Psoas muscle (tissue), 8 donors: Measurements from ENCODE around the gene LINC01488. TPM values are rescaled to one million over a fixed set of nuclear protein-coding genes. Genes with fewer than 3 reads are reported as not detected.

ENCODE experiments used
- ATAC-seq, 4 donors: fragments of 200-7000 bp; cut with Tn5 transposase; one replicate each; pipeline ENCODE4 v1.9.1; 2020; ENCODE audit warnings: moderate library complexity in 3 of 4, mild to moderate bottlenecking in 2 of 4
- DNase-seq, 2 donors: peaks; one replicate each; pipeline ENCODE4 v3.0.0-alpha.2; 2020
- H3K27ac ChIP-seq: fragments of 200-600 bp; one replicate; pipeline ENCODE4 v1.8.0; 2022
- H3K27me3 ChIP-seq, 3 donors: fragments of 200-600 bp in 1 of 3; one replicate each; pipeline versions ENCODE4 v1.6.1 to v1.8.0; 2013 to 2022; ENCODE audit warnings: low read length in 2 of 3, mild to moderate bottlenecking in 2 of 3, moderate library complexity in 1 of 3; ENCODE audit not compliant: insufficient read depth in 3 of 3
- H3K36me3 ChIP-seq, 2 donors: fragments of 200-600 bp in 1 of 2; one replicate each; pipeline versions ENCODE4 v1.6.1 to v1.8.0; 2013 to 2022; ENCODE audit warnings: low read depth in 1 of 2, mild to moderate bottlenecking in 1 of 2, moderate library complexity in 1 of 2; ENCODE audit not compliant: insufficient read depth in 1 of 2
- H3K4me1 ChIP-seq: fragments of 200-600 bp; one replicate; pipeline ENCODE4 v1.8.0; 2022
- H3K4me3 ChIP-seq: fragments of 200-600 bp; one replicate; pipeline ENCODE4 v1.8.0; 2022; ENCODE audit warnings: mild to moderate bottlenecking
- H3K9me3 ChIP-seq: fragments of 200-600 bp; one replicate; pipeline ENCODE4 v1.8.0; 2022
- CTCF ChIP-seq: fragments of 200-600 bp; IDR thresholded peaks from one replicate; pipeline ENCODE4 v1.8.0; 2022; ENCODE audit warnings: antibody characterized with exemption
- WGBS, 3 donors: extraction: QIAGEN DNeasy Blood & Tissue Kit; methylation state at CpG; one replicate each; pipeline versions ENCODE4 v1.1.6 to v1.1.7; 2013; 5-methylcytosine and 5-hydroxymethylcytosine counted together
- intact Hi-C, 2 donors: fragments of 100-400 bp; cut with DNase I; formaldehyde crosslinking; loops; one replicate each; pipeline versions ENCODE4 v1.11.0 to v1.14.2; 2022
- polyA plus RNA-seq, 3 donors: library from polyadenylated mRNA; stranded (reverse); fragments of 200-250 nt; gene quantifications; one replicate each; pipeline ENCODE4 v1.2.3, GENCODE V29; 2013
- total RNA-seq, 4 donors: library from RNA; stranded (reverse); fragmentation: NEBNext Ultra II Directional in 2 of 4; extraction: Animal tissue kit (Norgen Biotek cat#: 25700) in 2 of 4; gene quantifications; one replicate each; pipeline versions ENCODE4 v1.2.1 to v1.2.4, GENCODE V29; 2021 to 2023
- donor health status: healthy with polysubstance abuse.
- donor health status: DM: no; HTN: no; CAD: no; lungs with moderate emphysema.
- donor health status: Bipolar disorder and iron deficiency.
- donor health status: healthy.
- donor health status: DM: yes; HTN: yes; CAD: no.
- donor health status: DM: no; HTN: no; CAD: no.
- donor health status: DM: no; HTN: no; CAD: no.
- donor health status: DM: yes; HTN: yes; CAD: no.

Gene LINC01488
- total and polyA plus RNA-seq, 7 donors, result 0.03 TPM; not detected in 6

GRCh38 chr11:69435161-69435986 lies 46.1 kb upstream of the LINC01488 start:
- H3K4me1 ChIP-seq, result no peaks in the 10 kb centered on the region

DNA sequence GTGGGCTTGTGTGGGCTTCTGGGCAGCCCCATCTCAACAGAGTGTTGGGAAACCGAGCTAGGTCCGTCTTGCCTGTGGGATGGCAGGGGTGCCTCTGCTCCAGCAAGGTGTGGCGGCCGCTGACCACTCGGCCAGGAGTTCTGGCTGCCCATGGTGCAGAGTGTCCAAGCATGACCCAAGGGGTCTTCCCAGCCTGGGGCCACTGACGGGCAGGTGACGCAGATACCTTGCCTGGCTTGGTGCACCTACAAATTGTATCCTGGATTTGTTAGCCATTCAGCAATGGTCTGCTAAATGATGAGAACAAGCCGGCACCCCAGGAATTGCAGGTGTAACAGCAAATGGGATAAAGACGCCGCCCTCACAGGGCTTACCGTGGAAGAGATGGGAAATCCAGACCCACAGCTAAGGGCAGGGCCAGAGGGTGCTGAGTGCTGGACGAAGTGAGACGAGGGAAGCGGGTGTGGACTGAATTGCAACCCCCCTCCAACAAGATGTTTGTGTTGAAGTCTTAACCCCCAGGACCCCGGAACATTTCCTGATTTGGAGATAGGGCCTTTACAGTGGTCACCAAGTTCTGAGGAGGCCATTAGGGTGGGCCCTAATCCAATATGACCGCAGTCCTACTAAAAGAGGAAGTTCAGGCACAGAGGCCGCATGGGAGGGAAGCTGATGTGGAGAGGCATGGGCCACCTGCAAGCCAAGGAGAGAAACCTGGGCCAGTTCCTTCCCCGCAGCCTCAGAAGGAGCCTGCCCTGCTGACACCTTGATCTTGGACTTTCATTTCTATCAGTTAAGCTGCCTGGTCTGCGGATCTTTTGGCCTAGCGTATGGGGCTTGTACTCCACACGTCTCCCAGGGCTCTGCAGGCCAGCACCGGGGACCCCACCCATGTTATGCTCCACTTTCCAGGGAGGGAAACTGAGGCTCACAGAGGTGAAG lies 45.2 kb upstream of the LINC01488 start:
- Histone ChIP-seq H3K27ac (no peak overlapping the region), H3K36me3 (no peaks in the 10 kb centered on the region), H3K4me1 (no peaks in the 10 kb centered on the region), H3K4me3 (no peak overlapping the region), H3K27me3 (peaks cover 0 to 14% (median 0%) of the 10 kb centered on the region in 3 donors), H3K9me3 (no peaks in the 10 kb centered on the region)
- intact Hi-C loops, result no loop called here
- WGBS, 3 donors, result 91 to 93% (median 92%) methylated on average over 22 of the region's 22 CpGs
- no peak for TF ChIP-seq CTCF
- ATAC-seq (no peak), DNase-seq (peak in 1 of 2 donors; percentile 42)

More at GRCh38 chr11:69435161-69435986, 46.1 kb upstream of the LINC01488 start:
- no peaks in the 10 kb centered on the region for H3K36me3 ChIP-seq
- no peaks in the 10 kb centered on the region for H3K9me3 ChIP-seq
- H3K27ac ChIP-seq, result no peak overlapping the region
- ATAC-seq (no peak), DNase-seq (no peak)
- 53 to 65% (median 58%) methylated on average over 15 of the region's 15 CpGs for WGBS, 3 donors
- intact Hi-C loops, result no loop called here
- TF ChIP-seq CTCF, result no peak
- peaks cover 0 to 14% (median 0%) of the 10 kb centered on the region in 3 donors for H3K27me3 ChIP-seq
- no peak overlapping the region for H3K4me3 ChIP-seq

GRCh38 chr11:69437001-69437875 lies 44.2 kb upstream of the LINC01488 start:
- DNase-seq (peak in 1 of 2 donors; percentile 31), ATAC-seq (peak in 2 of 4 donors; percentile 26 to 29)
- H3K27ac ChIP-seq, result no peak overlapping the region
- WGBS, 3 donors, result 53 to 66% (median 54%) methylated on average over 14 to 15 of the region's 15 CpGs
- H3K27me3 ChIP-seq, result peaks cover 0 to 14% (median 0%) of the 10 kb centered on the region in 3 donors
- H3K4me1 ChIP-seq, result no peaks in the 10 kb centered on the region
- intact Hi-C loops, result no loop called here
- TF ChIP-seq CTCF, result no peak
- H3K36me3 ChIP-seq, result no peaks in the 10 kb centered on the region
- H3K9me3 ChIP-seq, result no peaks in the 10 kb centered on the region
- H3K4me3 ChIP-seq, result no peak overlapping the region

GRCh38 chr11:69437876-69438205 lies 43.6 kb upstream of the LINC01488 start:
- DNase-seq (peak in 1 of 2 donors; percentile 25), ATAC-seq (no peak)
- Histone ChIP-seq H3K4me1 (peaks cover 3% of the 10 kb centered on the region), H3K9me3 (no peaks in the 10 kb centered on the region), H3K36me3 (no peaks in the 10 kb centered on the region), H3K27me3 (peaks cover 0 to 16% (median 1%) of the 10 kb centered on the region in 3 donors), H3K27ac (no peak overlapping the region), H3K4me3 (no peak overlapping the region)
- no peak for TF ChIP-seq CTCF
- intact Hi-C loops, result no loop called here
- WGBS, 3 donors, result 85 to 97% (median 89%) methylated on average over 6 to 9 of the region's 9 CpGs
